GM20000 (cell line): ENCODE measurements around the gene ZNF540.
"Not testable (repeated sequence)": the region's sequence is repeated elsewhere in the genome, so short reads cannot be mapped to it uniquely, and the experiment has no call there.

Experiments
- DNase-seq: peaks from one replicate; pipeline ENCODE4 v3.0.0; 2012; ENCODE audit warnings: low spot score
- CTCF ChIP-seq: IDR thresholded peaks from 2 replicates; pipeline ENCODE4 v1.5.1; 2012; ENCODE audit warnings: mild to moderate bottlenecking, control low read depth; ENCODE audit errors: extremely low read depth, missing control alignments

The ZNF540 gene

GRCh38 chr19:37655689-37656371 lies 61.2 kb downstream of the ZNF540 start:
- DNase-seq, result peak; percentile 85
- TF ChIP-seq CTCF, result no peak

DNA sequence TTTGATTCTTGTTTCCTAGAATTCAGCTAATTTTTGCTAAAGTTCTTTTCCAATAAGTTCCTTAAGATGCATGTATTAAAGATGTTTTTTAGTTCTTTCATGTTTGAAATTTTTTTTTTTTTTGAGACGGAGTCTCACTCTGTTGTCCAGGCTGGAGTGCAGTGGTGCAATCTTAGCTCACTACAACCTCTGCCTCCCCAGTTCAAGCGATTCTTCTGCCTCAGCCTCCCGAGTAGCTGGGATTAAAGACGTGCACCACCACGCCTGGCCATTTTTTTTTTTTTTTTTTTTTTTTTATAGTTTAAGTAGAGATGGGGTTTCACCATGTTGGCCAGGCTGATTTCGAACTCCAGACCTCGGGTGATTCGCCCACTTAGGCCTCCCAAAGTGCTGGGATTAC lies 62.5 kb downstream of the ZNF540 start:
- not testable (repeated sequence) for DNase-seq
